Omental fat pad (tissue), 4 donors: Measurements from ENCODE around the gene ADGRG7. TPM values are rescaled to one million over a fixed set of nuclear protein-coding genes. Genes with fewer than 3 reads are reported as not detected.
"Not testable (repeated sequence)": the region's sequence is repeated elsewhere in the genome, so short reads cannot be mapped to it uniquely, and the experiment has no call there.

Experiments
- ATAC-seq: fragments of 150-250 bp; one replicate; pipeline ENCODE4 v1.9.1; 2016; ENCODE audit warnings: mild to moderate bottlenecking, moderate library complexity; ENCODE audit not compliant: low FRiP score
- DNase-seq: peaks from one replicate; pipeline ENCODE4 v3.0.0-alpha.2; 2019; ENCODE audit warnings: low spot score
- CTCF ChIP-seq, 3 donors: fragments of 450-650 bp; IDR thresholded peaks; one replicate each; pipeline ENCODE4 v1.5.1; 2016 to 2017; ENCODE audit warnings: antibody characterized with exemption in 3 of 3, mild to moderate bottlenecking in 3 of 3, moderate library complexity in 2 of 3
- total RNA-seq, 4 donors: library from RNA; depleted of rRNA; stranded (reverse); fragments of >200 nt; gene quantifications; one replicate each; pipeline ENCODE4 v1.1.0, GENCODE V29; 2016

The ADGRG7 gene
- total RNA-seq, 4 donors from 2014 or later: not detected

- no peak for DNase-seq
- no peak for TF ChIP-seq CTCF (IDR thresholded peaks at IDR 0.05)
Observed at GRCh38 chr3:100645913-100646312, 36.5 kb downstream of the ADGRG7 start.

GRCh38 chr3:100647171-100647570 lies 37.8 kb downstream of the ADGRG7 start:
- DNase-seq (no peak), ATAC-seq (no peak)
- TF ChIP-seq CTCF (IDR thresholded peaks at IDR 0.05): no peak

More at GRCh38 chr3:100645913-100646312, 36.5 kb downstream of the ADGRG7 start:
- no peak for ATAC-seq

- TF ChIP-seq CTCF (IDR thresholded peaks at IDR 0.05): no peak
- no peak for ATAC-seq
- DNase-seq: no peak
Observed at GRCh38 chr3:100647657-100648056, 38.3 kb downstream of the ADGRG7 start.

GRCh38 chr3:100650651-100651619 lies 41.5 kb downstream of the ADGRG7 start:
- ATAC-seq (peak; percentile 77), DNase-seq (no peak)
- no peak for TF ChIP-seq CTCF (IDR thresholded peaks at IDR 0.05)

GRCh38 chr3:100653604-100654294 lies 44.3 kb downstream of the ADGRG7 start:
- DNase-seq: no peak
- no peak for TF ChIP-seq CTCF (IDR thresholded peaks at IDR 0.05)
- no peak for ATAC-seq

- no peak for ATAC-seq
- no peak for TF ChIP-seq CTCF (IDR thresholded peaks at IDR 0.05)
- no peak for DNase-seq
Observed at GRCh38 chr3:100656945-100657344, 47.5 kb downstream of the ADGRG7 start.

GRCh38 chr3:100661294-100661693 lies 51.9 kb downstream of the ADGRG7 start:
- ATAC-seq, DNase-seq: not testable (repeated sequence)
